Measurements from ENCODE around the gene SLC27A3. TPM values are rescaled to one million over a fixed set of nuclear protein-coding genes. Genes with fewer than 3 reads are reported as not detected.

The SLC27A3 gene
- total and polyA plus RNA-seq, 2 donors (not counting 3 experiments of a cell fraction or from before 2014, with no cell fraction given), result 26.6 to 34.3 TPM

DNA sequence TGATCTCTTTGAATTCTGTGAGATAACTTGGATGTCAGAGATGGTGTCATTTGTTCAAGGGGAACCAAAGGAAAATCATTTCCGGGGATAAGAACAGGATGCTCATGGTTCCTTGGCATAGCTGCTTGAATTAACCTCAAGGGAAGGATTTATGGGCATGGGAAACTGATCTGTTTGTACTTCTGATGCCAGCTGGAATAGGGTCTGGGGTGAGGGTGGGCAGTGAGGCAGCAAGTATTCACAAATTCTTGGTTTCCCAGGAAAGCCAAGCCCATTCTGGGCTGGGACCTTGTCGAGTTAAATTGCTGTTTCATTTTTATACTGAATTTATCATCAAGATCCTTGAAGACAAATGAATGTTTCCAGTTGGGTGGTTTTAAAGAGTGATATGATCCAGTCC is 33.2 kb upstream of the SLC27A3 start:
- Histone ChIP-seq H3K4me1 (ENCODE audit: control insufficient read depth, extremely low read depth, insufficient read depth, low read length) (peaks cover 2% of the 10 kb centered on the region), H3K9me3 (replicated peaks; ENCODE audit: control insufficient read depth, insufficient read depth, low read length) (no peaks in the 10 kb centered on the region), H3K27ac (ENCODE audit: insufficient read depth, low read depth, low read length) (no peak overlapping the region), H3K79me2 (ENCODE audit: control insufficient read depth, insufficient read depth, low read length) (no peaks in the 10 kb centered on the region), H3K4me3 (replicated peaks in 1 of 3; ENCODE audit: insufficient read depth in 1 of 3, low read depth in 1 of 3, low read length in 3 of 3) (no peak overlapping the region), H2AFZ (ENCODE audit: low read depth, low read length) (no peak overlapping the region), H4K20me1 (replicated peaks; ENCODE audit: control insufficient read depth, extremely low read depth, insufficient read depth, low read length) (no peaks in the 10 kb centered on the region), H3K4me2 (ENCODE audit: insufficient read depth, low read length) (no peak overlapping the region), H3K27me3 (ENCODE audit: control insufficient read depth in 2 of 2, insufficient read depth in 2 of 2, low read length in 2 of 2) (no peaks in the 10 kb centered on the region), H3K9ac (replicated peaks; ENCODE audit: extremely low read depth, insufficient read depth, low read length) (no peak overlapping the region), H3K9me1 (replicated peaks; ENCODE audit: control insufficient read depth, extremely low read depth, insufficient read depth, low read length) (no peaks in the 10 kb centered on the region), H3K36me3 (ENCODE audit: control insufficient read depth in 2 of 2, extremely low read depth in 1 of 2, insufficient read depth in 2 of 2, low read length in 2 of 2) (peaks cover 10 to 14% of the 10 kb centered on the region in 2 experiments)
- no TSS peak for BruUV-seq (replicated peaks)
- DNase-seq (ENCODE audit: low read depth, low spot score) (no peak), FAIRE-seq (no peak)
- POLR2A ChIA-PET, result no interaction called here
- CTCF ChIA-PET, result interaction anchor here (1.0 to 1.8 kb wide), 2 partner anchors 14 to 63 kb away, joined by 4 to 7 read pairs; partner anchors contain the start of genes INTS3 and NPR1
- intact Hi-C loops (cut with micrococcal nuclease) (no loop called here), dilution Hi-C loops (cut with MboI; ENCODE audit: extremely low pct_ligation_motif_present, low sequenced_read_pairs) (no loop called here)
- TF ChIP-seq POLR2A (IDR thresholded peaks at IDR 0.05; ENCODE audit: low read depth, low read length) (no peak), MAX (IDR thresholded peaks at IDR 0.05; ENCODE audit: insufficient read depth, insufficient read length) (no peak), EZH2 (IDR thresholded peaks at IDR 0.05; ENCODE audit: borderline replicate concordance, low read depth, low read length, severe bottlenecking) (no peak), MYC (IDR thresholded peaks at IDR 0.05; ENCODE audit: low read depth, low read length) (no peak), POLR2AphosphoS5 (IDR thresholded peaks at IDR 0.05; ENCODE audit: insufficient read depth, low read depth, low read length) (no peak), GATA2 (IDR thresholded peaks at IDR 0.05; ENCODE audit: insufficient read depth, insufficient read length, low read depth, low read length) (no peak), FOS (IDR thresholded peaks at IDR 0.05; ENCODE audit: borderline replicate concordance, insufficient read depth, low read length) (no peak), CTCF (IDR thresholded peaks at IDR 0.05; ENCODE audit: extremely low read depth in 1 of 2, insufficient read depth in 1 of 2, low read depth in 1 of 2, low read length in 2 of 2) (no peak), JUN (IDR thresholded peaks at IDR 0.05; ENCODE audit: borderline replicate concordance, insufficient read depth, insufficient read length, low read depth) (no peak)
